NCI-H146 (cell line): ENCODE measurements around the gene BICD1.
"Not testable (repeated sequence)": the region's sequence is repeated elsewhere in the genome, so short reads cannot be mapped to it uniquely, and the experiment has no call there.

Experiments
- DNase-seq: peaks from one replicate; lab custom pipeline; 2025; lab: John Stamatoyannopoulos, UW

BICD1 gene

GRCh38 chr12:32248441-32249140 lies 141.9 kb downstream of the BICD1 start:
- DNase-seq = no peak

GRCh38 chr12:32249777-32250176 lies 143.1 kb downstream of the BICD1 start:
- no peak for DNase-seq

DNA sequence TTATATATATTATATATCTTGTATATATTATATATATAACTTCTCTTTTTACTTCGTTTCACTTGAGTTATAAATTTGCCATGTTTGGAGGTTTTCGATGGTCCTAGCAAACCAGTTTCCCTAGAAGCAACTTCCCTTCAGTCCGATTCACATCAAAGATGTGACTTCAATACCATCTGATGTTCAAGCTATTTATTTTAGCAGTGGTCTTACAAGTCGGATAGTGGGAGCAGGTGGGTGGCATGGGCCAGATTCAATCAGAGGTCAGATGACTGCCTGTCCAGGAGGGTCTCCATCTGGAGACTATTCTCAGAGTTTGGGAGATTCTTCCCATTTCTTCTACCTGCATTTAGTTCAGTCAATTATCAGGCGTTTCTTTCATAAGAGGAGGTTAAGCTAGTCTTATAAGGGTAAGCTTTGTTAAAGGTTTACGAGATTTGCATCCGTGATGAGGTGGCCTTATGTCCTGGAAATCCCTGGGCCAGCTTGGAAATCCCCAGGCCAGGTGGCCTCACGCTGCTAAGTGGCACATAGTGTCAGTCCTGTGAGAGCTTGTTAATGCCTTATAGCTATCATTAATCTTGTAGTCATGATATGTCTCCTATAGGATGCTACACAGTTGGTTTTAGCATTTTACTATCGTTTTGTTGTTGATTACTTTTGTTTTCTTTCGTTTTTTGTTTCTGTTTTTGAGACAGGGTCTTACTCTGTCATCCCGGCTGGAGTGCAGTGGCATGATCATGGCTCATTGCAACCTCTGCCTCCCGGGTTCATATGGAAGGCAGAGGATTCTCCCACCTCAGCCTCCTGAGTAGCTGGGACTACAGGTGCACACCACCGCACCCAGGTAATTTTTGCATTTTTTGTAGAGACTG lies 145.8 kb downstream of the BICD1 start:
- DNase-seq = no peak

GRCh38 chr12:32253154-32253790 lies 146.6 kb downstream of the BICD1 start:
- DNase-seq = no peak

DNA sequence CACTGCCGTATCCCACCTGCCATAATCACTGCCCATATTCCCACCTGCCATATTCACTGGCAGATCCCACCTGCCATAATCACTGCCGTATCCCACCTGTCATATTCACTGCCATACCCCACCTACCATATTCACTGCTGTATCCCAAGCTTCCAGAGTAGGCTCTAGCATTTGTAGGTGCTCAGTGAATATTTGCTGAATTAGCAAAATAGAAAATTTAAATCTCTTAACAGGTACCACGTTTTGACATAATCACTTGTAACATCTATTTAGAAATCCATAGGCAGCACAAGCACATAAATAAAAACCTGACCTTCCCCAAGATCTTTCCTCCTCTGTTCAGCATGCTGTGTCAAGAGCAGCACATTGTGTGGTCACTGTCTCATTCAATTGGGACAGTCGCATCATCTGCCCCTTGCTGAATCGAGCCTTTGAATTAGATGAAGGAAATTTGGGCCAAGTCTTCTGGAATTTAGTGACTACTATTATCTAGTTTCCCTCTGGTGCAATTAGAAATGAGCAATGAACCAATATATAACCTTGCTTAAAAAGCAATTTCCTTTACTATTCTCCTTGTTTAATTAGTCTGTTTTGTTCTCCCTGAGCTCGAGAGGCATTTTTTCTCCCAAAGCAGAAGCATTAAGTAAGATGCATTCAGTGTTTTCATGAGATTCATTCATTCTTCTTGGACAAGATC lies 147.8 kb downstream of the BICD1 start:
- no peak for DNase-seq

- no peak for DNase-seq
Measured at GRCh38 chr12:32255588-32255987, 148.9 kb downstream of the BICD1 start.

- no peak for DNase-seq
Measured at GRCh38 chr12:32257695-32258496, 151.2 kb downstream of the BICD1 start.

DNA sequence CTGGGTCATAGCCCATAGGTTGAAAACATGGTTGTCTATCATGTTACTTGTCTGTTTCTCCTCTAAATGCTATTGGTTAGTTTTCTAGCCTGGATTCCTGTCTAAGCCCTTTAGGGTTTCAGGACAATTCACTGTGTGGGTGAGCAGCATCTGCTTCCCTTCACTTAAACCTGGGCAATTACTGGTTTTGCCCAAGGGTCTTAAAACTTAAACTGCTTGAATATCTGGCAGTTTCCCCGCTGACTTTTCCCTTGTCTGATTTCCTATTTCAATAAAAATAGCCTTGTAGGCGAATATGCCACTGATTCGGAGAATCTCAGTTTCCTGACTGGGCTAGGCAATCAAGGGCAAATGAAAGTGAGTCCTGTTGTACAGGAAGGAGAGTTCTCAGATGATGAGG lies 154.0 kb downstream of the BICD1 start:
- no peak for DNase-seq

DNA sequence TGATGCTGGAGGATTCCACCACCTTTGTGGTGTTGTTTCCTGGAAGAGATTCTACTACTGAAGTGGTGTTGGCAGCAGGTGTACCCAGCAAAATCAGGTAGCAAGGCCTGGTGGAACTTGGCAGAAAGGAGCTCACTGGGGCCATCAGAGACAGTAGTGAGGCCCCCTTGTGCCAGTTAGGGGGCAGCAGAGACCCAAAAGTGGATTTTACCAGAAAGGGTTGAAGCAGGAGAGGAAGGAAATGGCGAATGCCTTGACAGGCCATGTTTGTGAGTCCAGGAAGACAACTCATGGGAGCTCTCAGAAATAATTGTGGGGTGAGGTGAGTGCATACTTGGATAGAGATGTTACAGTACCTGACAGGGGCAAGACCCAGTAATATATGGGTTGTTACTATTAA lies 155.0 kb downstream of the BICD1 start:
- DNase-seq = peak; percentile 30

- no peak for DNase-seq
Measured at GRCh38 chr12:32264961-32265360, 158.3 kb downstream of the BICD1 start.

- no peak for DNase-seq
Measured at GRCh38 chr12:32265456-32265855, 158.8 kb downstream of the BICD1 start.

GRCh38 chr12:32265951-32266350 lies 159.3 kb downstream of the BICD1 start:
- DNase-seq = no peak

- DNase-seq = no peak
Measured at GRCh38 chr12:32266756-32267155, 160.1 kb downstream of the BICD1 start.

GRCh38 chr12:32270818-32271710 lies 164.4 kb downstream of the BICD1 start:
- DNase-seq = no peak

DNA sequence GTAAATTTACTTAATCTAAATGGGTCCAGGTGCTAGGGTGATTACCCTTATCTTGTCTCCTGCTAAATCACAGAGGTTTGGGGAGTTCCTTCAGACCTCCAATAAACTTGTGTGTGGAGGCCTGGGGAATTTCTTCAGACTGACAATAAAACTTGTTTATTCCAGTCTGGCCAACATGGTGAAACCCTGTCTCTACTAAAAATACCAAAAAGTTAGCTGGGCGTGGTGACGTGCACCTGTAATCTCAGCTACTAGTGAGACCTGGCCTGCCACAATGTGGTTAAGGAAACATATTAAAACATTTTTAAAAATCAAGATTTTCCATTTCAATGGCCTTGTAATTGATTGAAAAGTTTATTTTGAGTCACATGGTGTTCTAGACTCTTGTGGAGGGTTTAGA lies 165.8 kb downstream of the BICD1 start:
- DNase-seq = no peak

DNA sequence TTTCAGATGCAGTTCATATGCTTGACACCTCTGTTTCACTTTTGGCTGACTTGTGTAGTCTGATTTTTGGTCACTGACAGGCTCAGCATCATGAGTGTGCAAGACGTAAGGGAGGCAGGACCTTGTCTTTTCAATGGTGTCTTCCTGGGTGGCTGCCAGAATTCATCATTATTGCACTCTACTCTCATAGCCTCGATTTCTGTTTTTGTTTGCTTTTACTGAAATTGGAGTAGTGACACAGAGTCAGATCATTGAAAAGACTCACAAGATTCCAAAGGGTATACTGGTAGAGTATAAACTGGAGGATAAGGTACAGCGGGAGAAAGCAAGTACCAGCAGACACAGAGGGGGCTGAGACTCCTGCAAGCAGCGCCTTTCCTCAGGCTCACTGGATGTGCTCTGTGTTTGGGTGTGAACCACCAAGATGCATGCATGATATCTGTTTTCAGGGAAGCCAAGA lies 166.4 kb downstream of the BICD1 start:
- DNase-seq = no peak

- DNase-seq = peak; percentile 40
Measured at GRCh38 chr12:32273712-32274111, 167.1 kb downstream of the BICD1 start.

DNA sequence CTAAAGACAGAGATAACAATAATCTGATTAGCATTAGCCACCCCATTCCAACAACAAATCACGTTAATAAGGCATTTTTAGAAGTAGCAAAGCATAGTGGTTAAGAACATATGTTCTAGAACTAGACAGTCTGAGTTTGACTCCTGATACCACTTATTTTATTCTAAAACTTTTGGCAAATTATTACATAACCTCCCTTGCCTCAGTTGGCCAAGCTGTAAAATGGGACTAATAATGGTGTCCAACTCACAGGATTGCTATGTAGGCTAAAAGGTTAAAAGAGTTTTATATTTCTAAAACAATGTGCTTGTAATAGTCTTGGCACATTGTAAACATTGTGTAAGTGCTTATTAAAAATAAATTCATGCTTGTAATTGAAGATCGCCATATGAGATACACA lies 168.0 kb downstream of the BICD1 start:
- no peak for DNase-seq

- not testable (repeated sequence) for DNase-seq
Measured at GRCh38 chr12:32275520-32275919, 168.9 kb downstream of the BICD1 start.

GRCh38 chr12:32277774-32278173 lies 171.1 kb downstream of the BICD1 start:
- no peak for DNase-seq
